Head of caudate nucleus (tissue), 42 donors: ENCODE measurements around the gene CA6.
"Not testable (repeated sequence)": the region's sequence is repeated elsewhere in the genome, so short reads cannot be mapped to it uniquely, and the experiment has no call there.

Experiments
- DNase-seq, 42 donors: peaks; one replicate each; pipeline versions ENCODE4 v3.0.0 to v3.0.0-alpha.2; 2020 to 2021; ENCODE audit warnings: mixed read lengths in 7 of 42
- intact Hi-C: fragments of 100-400 bp; cut with DNase I; formaldehyde crosslinking; loops from one replicate; pipeline ENCODE4 v1.15.0; 2022

Gene CA6

DNA sequence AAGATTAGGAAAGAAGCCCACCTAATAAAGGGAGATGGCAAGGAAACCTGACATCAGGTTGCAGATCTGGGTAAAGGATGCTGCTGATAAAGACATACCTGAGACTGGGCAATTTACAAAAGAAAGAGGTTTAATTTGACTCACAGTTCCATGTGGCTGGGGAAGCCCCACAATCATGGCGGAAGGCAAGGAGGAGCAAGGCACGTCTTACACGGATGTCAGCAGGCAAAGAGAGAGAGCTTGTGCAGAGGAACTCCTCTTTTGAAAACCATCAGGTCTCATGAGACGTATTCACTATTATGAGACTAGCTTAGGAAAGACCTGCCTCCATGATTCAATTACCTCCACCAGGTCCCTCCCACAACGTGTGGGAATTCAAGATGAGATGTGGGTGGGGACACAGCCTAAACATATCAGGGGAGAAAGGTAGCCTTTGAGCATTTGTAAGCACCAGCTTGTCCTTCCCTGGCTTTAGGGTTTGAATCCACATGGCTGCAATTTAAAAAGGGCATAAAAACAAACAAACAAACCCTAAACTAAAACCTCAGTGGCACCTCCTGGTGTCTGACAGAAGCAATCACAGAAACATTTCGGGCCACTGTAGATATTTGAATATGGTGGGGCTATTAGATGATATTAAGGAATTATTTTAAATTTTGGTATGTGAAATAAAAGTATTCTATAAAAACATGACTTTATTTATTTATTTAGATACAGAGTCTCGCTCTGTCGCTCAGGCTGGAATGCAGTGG lies 47.4 kb downstream of the CA6 start:
- no peak for DNase-seq
- intact Hi-C loops = no loop called here

DNA sequence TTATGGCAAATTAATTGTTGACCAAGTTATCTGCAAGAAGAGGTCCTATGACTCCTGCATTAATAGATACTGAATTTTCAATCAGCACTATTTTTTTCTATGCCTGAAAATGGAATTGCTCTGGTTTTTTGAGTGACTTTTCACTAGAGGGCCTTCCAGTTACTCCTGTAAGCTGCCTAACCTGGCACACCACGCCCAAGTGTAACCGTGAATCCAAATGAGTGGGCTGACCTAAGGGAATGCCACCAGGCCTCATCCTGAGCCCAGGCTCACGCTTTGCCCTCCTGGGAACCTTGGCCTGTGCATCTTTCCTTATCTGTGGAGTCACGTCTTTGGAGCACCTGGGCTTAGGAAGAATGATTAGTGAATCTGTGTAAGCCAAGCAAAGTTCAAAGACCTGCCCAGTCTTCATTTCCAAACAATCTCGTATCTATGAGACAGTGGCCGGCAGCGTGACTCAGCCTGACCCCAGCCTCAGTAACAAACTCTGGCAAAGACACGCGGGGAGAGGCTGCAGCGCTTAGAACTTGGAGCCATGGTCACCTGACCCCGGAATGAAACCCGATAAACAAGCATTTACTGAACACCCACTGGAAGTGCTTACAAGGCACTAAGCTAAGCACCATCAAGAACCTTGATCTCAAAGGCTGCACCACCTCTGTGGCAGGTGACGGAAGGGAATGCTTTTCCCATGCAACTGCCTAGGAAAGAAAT lies 48.5 kb downstream of the CA6 start:
- intact Hi-C loops = not testable (repeated sequence)

DNA sequence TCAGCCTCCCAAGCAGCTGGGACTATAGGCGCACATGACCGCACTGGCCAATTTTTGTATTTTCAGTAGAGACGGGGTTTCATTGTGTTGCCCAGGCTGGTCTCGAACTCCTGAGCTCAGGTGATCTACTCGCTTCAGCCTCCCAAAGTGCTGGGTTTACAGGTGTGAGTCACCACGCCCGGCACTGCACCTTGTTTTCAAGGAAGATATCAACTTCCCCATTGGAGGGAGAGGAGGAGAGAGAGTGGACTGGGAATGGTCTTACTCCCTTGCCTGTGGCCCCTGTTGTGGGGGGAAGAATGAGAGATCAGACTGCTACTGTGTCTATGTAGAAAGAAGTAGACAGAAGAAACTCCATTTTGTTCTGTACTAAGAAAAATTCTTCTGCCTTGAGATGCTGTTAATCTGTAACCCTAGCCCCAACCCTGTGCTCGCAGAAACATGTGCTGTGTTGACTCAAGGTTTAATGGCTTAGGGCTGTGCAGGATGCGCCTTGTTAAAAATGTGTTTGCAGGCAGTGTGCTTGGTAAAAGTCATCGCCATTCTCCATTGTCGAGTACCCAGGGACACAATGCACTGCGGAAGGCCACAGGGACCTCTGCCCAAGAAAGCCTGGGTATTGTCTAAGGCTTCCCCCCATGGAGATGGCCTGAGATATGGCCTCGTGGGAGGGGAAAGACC lies 56.0 kb downstream of the CA6 start:
- intact Hi-C loops, DNase-seq: not testable (repeated sequence)

More for the DNA sequence above, 48.5 kb downstream of the CA6 start:
- not testable (repeated sequence) for DNase-seq

DNA sequence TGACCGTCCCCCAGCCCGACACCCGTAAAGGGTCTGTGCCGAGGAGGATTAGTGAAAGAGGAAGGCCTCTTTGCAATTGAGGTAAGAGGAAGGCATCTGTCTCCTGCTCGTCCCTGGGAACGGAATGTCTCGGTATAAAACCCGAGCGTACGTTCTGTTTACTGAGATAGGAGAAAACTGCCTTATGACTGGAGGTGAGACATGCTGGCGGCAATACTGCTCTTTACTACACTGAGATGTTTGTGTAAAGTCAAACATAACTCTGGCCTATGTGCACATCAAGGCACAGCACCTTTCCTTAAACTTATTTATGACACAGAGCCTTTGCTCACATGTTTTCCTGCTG lies 56.5 kb downstream of the CA6 start:
- intact Hi-C loops, DNase-seq: not testable (repeated sequence)

DNA sequence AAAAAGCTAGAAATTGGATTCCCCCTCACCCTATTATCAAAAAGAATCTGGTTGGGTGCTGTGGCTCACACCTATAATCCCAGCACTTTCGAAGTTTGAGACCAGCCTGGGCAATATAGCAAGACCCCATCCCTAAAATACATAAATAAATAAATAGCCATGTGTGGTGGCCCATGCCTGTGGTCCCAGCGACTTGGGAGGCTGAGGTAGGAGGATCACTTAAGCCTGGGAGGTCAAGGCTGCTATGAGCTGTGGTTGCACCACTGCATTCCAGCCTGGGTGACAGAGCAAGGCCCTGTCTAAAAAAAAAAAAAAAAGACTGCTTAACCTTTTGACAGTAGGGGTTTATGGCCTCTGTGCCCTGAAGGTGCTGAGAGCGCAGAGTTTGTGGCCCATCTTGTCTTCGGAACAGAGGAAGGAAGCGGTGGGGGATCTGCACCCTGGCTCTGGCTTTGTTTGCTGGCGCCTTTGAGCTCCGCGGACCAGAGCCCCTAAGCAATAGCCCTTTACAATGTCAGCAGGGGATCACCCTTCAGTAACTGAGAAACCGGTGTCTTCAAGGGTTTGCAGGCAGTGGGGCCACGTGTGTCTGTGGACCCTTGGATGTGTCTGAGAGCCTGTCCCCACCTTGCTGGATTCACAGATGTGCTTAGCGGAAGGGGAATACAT lies 58.5 kb downstream of the CA6 start:
- no peak for DNase-seq
- intact Hi-C loops = no loop called here

DNA sequence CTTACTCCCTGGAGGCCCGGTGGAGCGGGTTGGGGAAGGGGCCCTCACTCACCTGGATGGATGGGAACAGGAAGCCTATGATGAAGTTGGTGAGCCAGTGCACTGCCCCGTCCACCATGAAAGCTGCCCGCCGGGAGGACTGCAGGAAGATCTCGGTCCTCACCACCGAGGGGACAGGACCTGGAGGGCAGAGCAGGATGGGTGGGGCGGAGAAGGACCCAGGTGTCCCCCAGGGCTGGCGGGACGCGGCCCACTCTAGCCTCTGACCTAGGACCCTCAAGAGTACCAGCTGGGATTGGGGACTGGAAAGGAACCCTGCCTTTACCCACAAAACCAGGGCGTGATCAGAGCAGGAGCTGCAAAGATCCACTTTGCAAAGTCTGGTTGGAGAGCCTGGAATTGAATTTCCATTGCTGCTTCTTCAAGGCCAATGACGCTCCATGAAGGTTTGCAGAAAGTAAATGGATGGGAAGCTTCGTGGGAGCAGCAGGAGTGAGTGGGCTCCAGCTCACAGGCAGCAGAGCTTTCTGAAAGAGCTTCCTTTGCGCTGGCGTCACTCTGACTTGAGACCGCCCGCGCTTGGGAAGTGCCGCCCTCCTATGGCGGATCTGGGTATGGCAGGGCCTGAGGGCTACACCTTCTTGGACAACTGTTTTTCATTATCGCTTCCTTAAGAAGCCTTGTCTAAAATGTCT lies 59.2 kb downstream of the CA6 start:
- peak; percentile 77 to 94 (median 85) for DNase-seq
- intact Hi-C loops = no loop called here

DNA sequence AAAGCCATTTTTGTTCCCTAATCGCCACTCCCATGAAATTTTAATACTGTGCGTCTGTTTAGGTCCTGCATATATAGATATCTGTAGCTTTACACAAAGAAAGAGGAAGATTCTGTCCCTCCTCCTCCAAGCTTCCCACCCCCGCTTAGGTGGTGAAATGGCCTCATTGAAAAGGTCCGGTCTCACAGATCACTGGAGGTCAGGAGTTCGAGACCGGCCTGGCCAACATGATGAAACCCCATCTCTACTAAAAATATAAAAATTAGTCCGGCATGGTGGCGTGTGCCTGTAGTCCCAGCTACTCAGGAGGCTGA lies 59.7 kb downstream of the CA6 start:
- intact Hi-C loops = no loop called here

DNA sequence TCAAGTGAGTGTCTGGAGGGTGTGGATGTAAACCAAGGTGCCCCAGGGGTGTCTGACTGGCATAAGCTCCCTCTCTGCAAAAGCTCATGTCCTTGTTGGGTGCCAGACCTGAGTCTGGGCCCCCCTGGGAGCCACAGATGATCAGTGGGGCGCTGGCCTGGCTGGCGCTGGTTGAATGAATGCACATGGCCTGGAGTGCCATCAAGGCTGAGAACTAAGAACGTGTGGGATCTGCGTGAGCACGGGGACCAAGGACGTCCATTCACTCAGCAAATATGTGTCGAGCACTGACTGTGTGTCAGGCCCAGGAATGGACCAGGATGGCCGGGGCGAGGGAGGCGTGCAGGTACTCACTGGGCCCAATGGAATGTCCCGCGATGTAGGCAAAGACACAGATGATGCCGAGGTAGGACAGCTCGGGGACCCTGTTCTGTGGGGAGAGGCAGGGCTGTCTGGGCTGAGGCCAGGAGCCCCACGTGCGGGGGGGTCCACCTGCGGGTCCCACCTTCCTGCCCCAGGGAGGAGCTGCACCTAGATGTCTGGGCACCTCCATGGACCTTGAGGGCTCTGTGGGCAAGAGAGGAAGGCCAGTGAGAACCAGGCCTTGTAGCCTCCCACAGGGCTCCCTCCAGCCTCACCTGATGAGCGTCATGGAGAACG lies 61.4 kb downstream of the CA6 start:
- intact Hi-C loops = no loop called here

More for the DNA sequence above, 59.7 kb downstream of the CA6 start:
- DNase-seq = no peak

DNA sequence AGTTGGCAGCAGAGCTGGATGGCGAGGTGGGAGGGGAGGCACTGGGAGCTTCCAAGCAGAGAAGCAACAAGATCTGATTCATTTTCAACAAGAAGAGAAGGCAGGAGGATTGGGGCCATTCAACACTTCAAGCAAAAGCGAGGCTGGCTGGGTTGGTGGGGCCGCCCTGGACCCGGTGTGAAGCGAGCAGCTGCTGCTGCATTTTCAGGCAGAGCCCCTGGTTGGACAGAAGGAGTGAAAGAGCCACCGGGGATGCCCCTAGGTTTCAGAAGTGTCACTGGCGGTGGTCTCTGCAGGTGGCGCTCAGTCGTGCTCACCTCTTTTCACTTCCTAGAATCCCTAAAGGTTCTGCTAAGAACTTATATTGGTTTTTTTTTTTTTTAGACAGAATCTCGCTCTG lies 62.6 kb downstream of the CA6 start:
- intact Hi-C loops = no loop called here
- DNase-seq = no peak

More for the DNA sequence above, 61.4 kb downstream of the CA6 start:
- no peak for DNase-seq

DNA sequence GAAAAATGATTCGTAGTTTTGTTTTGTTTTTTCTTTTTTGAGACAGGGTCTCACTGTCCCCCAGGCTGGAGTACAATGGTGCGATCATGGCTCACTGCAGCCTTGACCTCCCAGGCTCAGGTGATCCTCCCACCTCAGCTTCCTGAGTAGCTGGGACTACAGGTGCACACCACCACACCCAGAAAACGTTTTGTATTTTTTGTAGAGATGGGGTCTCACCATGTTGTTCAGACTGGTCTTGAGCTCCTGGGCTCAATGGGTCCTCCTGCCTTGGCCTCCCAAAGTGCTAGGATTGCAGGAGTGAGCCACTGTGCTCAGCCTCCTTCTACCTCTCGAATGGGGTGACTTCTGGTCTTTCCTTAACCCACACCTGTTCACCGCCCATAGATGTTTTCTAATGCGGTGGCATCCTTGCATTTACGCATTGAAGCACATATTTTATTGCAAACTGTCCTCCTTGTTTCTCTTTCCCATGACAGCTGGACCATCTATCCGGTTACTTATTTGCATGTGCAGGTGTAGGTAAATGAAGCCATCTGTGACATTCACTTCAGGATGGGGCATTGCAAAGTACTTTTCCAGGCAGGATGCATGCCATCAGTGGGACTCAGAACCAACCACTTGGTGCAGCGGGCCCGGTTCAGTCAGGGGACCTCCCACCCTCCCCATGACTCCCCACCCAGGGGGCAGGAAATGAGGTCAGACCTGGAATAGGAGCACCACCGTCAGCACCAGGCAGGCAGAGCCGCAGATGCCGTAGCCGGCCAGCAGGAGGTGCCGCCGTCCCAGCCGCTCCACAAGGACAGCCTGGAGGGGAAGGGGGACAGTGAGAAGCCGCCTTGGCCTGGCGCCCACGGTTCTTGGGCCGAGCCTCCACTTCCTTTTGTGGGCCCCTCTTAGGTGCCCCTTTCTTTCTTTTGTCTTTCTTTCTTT lies 64.0 kb downstream of the CA6 start:
- DNase-seq = peak in 3 of 42 donors; percentile 4 to 26 (median 22)
- intact Hi-C loops = no loop called here

DNA sequence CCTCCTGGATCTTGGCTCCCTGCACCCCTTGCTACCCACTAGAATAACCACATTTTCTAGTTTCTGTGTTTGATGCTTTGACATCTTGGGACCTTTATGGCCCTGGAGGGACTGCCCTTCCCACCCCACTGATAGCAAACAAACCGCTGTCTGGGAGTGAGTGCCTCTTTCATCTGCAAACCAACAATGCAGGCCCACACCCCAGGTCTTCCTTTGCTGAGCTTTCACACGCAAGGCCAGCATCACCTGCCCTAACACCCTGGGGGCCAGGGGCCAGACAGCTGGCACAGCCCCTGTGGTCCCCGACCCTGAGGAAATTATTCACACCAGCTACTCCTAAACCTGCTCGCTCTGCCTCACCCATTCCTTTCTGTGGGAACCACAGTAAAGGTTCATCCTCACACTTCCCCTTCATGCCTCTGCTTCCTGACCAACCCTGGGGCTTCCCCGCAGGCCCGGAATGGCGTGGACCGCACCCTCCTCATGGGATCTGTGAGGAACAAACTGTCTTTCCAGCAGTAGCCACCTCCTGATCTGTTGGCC lies 65.2 kb downstream of the CA6 start:
- intact Hi-C loops = no loop called here
- DNase-seq = no peak

DNA sequence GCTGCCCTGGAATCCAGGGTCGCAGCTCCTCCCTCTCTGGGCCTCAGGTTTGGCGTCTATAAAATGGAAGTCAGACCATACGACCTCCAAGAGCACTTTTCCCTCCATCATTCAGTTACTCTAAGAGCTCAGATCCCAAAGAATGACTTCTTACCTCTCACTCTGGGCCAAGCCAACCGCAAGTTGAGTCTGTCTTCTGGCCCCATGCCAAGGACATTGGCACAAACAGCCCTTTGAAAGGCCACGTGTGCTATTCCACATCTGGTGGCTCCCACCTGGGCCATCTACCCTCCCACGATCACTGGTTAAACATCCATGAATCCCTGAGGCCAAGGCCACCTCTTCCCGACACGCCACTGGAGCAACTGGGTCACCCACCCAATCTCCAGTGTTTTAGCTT lies 68.2 kb downstream of the CA6 start:
- intact Hi-C loops = no loop called here
- no peak for DNase-seq

DNA sequence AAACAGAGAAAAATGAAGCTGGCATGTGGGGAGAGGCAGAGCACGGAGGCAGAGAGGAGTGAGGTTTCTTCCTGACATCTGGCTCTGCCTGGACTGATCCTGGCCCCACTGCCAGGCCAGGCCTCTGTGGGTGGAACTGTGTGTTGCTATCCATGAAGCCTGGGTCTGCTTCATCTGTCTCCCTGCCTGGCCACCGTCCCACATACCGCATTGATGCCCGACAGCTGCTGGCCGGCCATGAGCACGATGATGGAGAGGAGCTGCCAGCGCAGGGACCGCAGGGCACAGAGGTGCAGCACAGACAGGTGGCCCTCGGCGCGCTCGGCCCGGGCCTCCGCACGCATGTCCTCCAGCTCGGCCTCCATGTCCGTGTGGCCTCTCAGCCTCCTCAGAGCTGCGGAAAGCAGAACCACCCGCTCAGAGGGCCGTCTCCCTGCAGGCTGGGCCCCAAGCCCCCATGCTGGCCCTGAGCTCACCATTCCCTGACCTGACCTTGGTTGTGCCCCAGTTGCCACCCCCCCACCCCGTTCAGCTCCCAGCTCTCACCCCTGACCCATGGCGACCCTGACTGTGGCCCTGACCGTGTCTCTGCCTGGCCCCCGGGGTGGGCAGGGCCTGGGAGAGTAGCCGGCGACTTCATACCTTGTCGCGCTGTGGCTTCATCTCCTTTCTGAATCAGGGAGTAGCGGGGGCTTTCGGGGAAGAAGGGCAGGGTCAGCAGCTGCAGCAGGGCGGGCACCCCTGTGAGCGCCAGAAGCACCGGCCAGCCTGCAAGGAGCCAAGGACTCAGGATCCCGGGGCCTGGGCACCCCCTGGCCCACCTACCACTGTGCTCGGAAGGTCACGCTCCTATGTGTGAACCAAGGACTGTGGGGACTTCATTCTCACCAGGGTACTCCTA lies 69.1 kb downstream of the CA6 start:
- intact Hi-C loops = no loop called here
- DNase-seq = no peak

DNA sequence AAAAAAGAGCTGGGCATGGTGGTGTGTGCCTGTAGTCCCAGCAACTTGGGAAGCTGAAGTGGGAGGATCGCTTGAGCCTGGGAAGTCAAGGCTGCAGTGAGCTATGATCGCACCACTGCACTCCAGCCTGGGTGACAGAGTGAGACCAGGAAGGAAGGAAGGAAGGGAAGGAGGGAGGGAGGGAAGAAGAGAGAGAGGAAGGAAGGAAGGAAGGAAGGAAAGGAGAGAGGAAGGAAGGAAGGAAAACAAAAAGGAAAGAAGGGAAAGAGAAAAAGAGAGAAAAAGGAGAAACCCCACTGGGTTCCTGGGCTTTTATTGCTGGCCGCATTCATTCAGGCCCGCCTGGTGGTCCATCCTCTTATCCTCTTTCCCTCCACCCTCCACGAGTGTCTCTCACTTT lies 70.8 kb downstream of the CA6 start:
- DNase-seq = no peak
- intact Hi-C loops = no loop called here

DNA sequence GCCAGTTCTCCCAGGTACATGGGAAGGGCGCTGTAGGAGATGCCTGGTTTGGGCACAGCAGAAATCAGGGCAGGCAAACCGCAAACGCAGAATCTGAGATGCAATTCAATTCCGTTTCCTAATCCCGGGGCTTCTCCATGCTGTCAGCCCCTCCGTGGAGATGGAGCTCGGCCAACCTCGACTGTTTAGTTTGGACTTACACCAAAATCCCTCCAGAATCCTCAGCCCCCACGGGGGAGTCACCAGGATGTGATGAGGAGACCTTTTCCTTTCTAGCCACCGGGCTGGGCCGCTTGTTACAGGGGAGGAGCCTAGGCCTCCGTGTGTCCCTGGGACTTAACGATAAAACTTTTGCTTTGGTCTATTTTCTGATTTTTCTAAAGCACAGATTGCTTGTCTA lies 72.7 kb downstream of the CA6 start:
- intact Hi-C loops = no loop called here
- no peak for DNase-seq

DNA sequence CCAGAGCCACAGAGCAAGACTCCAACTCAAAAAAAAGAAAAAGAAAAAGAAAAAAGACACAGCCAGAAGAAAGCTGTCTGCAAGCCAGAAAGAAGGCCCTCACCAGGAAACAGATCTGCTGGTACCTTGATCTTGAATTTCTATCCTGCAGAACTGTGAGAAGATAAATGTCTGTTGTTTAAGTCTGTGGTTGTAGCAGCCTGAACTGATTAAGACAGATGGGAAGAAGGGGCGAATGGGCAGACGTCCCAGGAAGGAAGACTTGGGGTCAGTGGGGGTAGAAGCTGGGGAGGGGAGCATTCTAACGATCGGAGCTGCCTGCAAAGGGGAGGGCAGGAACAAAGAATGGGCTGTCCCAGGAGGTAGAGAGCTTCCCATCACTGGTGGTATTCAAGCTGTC lies 74.2 kb downstream of the CA6 start:
- intact Hi-C loops = no loop called here
- DNase-seq = no peak
